ENCODE measurements around the gene RGS14. TPM values are rescaled to one million over a fixed set of nuclear protein-coding genes. Genes with fewer than 3 reads are reported as not detected.
"Not testable (repeated sequence)": the region's sequence is repeated elsewhere in the genome, so short reads cannot be mapped to it uniquely, and the experiment has no call there.

The RGS14 gene
- total RNA-seq, 1 donor from 2014 or later, result 4.5 TPM

GRCh38 chr5:177338251-177339106 lies 19.2 kb upstream of the RGS14 start:
- DNase-seq (ENCODE audit: low spot score in 2 of 2), result no peak
- no peaks in the 10 kb centered on the region for H3K4me1 ChIP-seq
- H3K9me3 ChIP-seq, result no peaks in the 10 kb centered on the region
- H3K27ac ChIP-seq, result no peak overlapping the region
- intact Hi-C loops (cut with DNase I), result no loop called here
- no peak for TF ChIP-seq CTCF (IDR thresholded peaks at IDR 0.05)
- peaks cover 60 to 74% of the 10 kb centered on the region in 2 donors for H3K36me3 ChIP-seq
- H3K4me3 ChIP-seq, result no peak overlapping the region
- no peaks in the 10 kb centered on the region for H3K27me3 ChIP-seq

GRCh38 chr5:177339107-177339638 lies 18.6 kb upstream of the RGS14 start:
- Histone ChIP-seq H3K27ac (no peak overlapping the region), H3K36me3 (peaks cover 53 to 67% of the 10 kb centered on the region in 2 donors), H3K4me1 (no peaks in the 10 kb centered on the region), H3K9me3 (no peaks in the 10 kb centered on the region), H3K27me3 (no peaks in the 10 kb centered on the region), H3K4me3 (no peak overlapping the region)
- intact Hi-C loops (cut with DNase I), result no loop called here
- DNase-seq (ENCODE audit: low spot score in 2 of 2), result no peak
- TF ChIP-seq CTCF (IDR thresholded peaks at IDR 0.05), result no peak

GRCh38 chr5:177343000-177343399 lies 14.7 kb upstream of the RGS14 start:
- H3K27me3 ChIP-seq; H3K27ac ChIP-seq; intact Hi-C loops (cut with DNase I); H3K4me1 ChIP-seq; H3K9me3 ChIP-seq; H3K4me3 ChIP-seq; DNase-seq (ENCODE audit: low spot score in 2 of 2): not testable (repeated sequence)
- H3K36me3 ChIP-seq, result peaks cover 22 to 39% of the 10 kb centered on the region in 2 donors

- no peaks in the 10 kb centered on the region for H3K9me3 ChIP-seq
- H3K4me3 ChIP-seq, result no peak overlapping the region
- no peak overlapping the region for H3K27ac ChIP-seq
- intact Hi-C loops (cut with DNase I), result no loop called here
- peaks cover 16 to 31% of the 10 kb centered on the region in 2 donors for H3K36me3 ChIP-seq
- no peaks in the 10 kb centered on the region for H3K27me3 ChIP-seq
- TF ChIP-seq CTCF (IDR thresholded peaks at IDR 0.05), result no peak
- no peak for DNase-seq (ENCODE audit: low spot score in 2 of 2)
- peaks cover 0 to 6% of the 10 kb centered on the region in 2 donors for H3K4me1 ChIP-seq
These were observed 13.9 kb upstream of the RGS14 start for GRCh38 chr5:177343777-177344176.

- Histone ChIP-seq H3K27ac (no peak overlapping the region), H3K27me3 (no peaks in the 10 kb centered on the region), H3K4me1 (peaks cover 0 to 12% of the 10 kb centered on the region in 2 donors), H3K36me3 (peaks cover 16 to 27% of the 10 kb centered on the region in 2 donors), H3K4me3 (no peak overlapping the region), H3K9me3 (no peaks in the 10 kb centered on the region)
- DNase-seq (ENCODE audit: low spot score in 2 of 2), result no peak
- TF ChIP-seq CTCF (IDR thresholded peaks at IDR 0.05), result no peak
- intact Hi-C loops (cut with DNase I), result no loop called here
These were observed 12.8 kb upstream of the RGS14 start for GRCh38 chr5:177344891-177345290.

- H3K27me3 ChIP-seq, result no peaks in the 10 kb centered on the region
These were observed 10.9 kb upstream of the RGS14 start for GRCh38 chr5:177346820-177347219.

More at GRCh38 chr5:177346820-177347219, 10.9 kb upstream of the RGS14 start:
- no peak for DNase-seq (ENCODE audit: low spot score in 2 of 2)
- no peak overlapping the region for H3K27ac ChIP-seq
- H3K9me3 ChIP-seq, result no peaks in the 10 kb centered on the region
- TF ChIP-seq CTCF (IDR thresholded peaks at IDR 0.05), result no peak
- peaks cover 7 to 21% of the 10 kb centered on the region in 2 donors for H3K4me1 ChIP-seq
- H3K36me3 ChIP-seq, result peaks cover 10 to 20% of the 10 kb centered on the region in 2 donors
- no peak overlapping the region for H3K4me3 ChIP-seq
- intact Hi-C loops (cut with DNase I), result no loop called here
